Osteocyte (in vitro differentiated cells): ENCODE results near the gene ENKUR. TPM values are rescaled to one million over a fixed set of nuclear protein-coding genes. Genes with fewer than 3 reads are reported as not detected.
"Not testable (repeated sequence)": the region's sequence is repeated elsewhere in the genome, so short reads cannot be mapped to it uniquely, and the experiment has no call there.

ENCODE experiments used
- DNase-seq: peaks from one replicate; pipeline ENCODE4 v3.0.0; 2021; ENCODE audit warnings: mixed read lengths; ENCODE audit not compliant: unreplicated experiment; ENCODE audit errors: extremely low spot score
- H3K27ac Mint-ChIP-seq: one replicate; pipeline ENCODE4 v1.8.0; 2021; ENCODE audit warnings: mild to moderate bottlenecking, mixed read lengths; ENCODE audit not compliant: unreplicated experiment
- H3K27me3 Mint-ChIP-seq: one replicate; pipeline ENCODE4 v1.8.0; 2021; ENCODE audit warnings: mixed read lengths; ENCODE audit not compliant: unreplicated experiment
- H3K36me3 Mint-ChIP-seq: one replicate; pipeline ENCODE4 v1.8.0; 2021; ENCODE audit warnings: mixed read lengths; ENCODE audit not compliant: unreplicated experiment
- H3K4me1 Mint-ChIP-seq: one replicate; pipeline ENCODE4 v1.8.0; 2021; ENCODE audit warnings: mixed read lengths; ENCODE audit not compliant: unreplicated experiment
- H3K4me3 Mint-ChIP-seq: one replicate; pipeline ENCODE4 v1.8.0; 2021; ENCODE audit warnings: mild to moderate bottlenecking, moderate library complexity, mixed read lengths; ENCODE audit not compliant: unreplicated experiment
- H3K9me3 Mint-ChIP-seq: one replicate; pipeline ENCODE4 v1.8.0; 2021; ENCODE audit warnings: mixed read lengths; ENCODE audit not compliant: unreplicated experiment
- total RNA-seq: library from RNA; stranded (reverse); gene quantifications from 2 replicates; pipeline ENCODE4 v1.2.1, GENCODE V29; 2021
- TF ChIP-seq, protein P1 (sequence below): fragments of 200-600 bp; sonication (generic); IDR thresholded peaks from 2 replicates; pipeline ENCODE4 v1.5.0; 2021; ENCODE audit warnings: antibody characterized with exemption, mild to moderate bottlenecking, moderate library complexity

ENKUR gene
- total RNA-seq, 1 donor from 2014 or later = 0.62 TPM

GRCh38 chr10:25017661-25018060, 1.7 kb upstream of the ENKUR start:
- Mint-ChIP-seq H3K27me3 (no peaks in the 10 kb centered on the region), H3K4me1 (peaks cover 34% of the 10 kb centered on the region), H3K27ac (peak overlapping the region; percentile 97), H3K9me3 (no peaks in the 10 kb centered on the region), H3K36me3 (no peaks in the 10 kb centered on the region), H3K4me3 (peak overlapping the region; percentile 89)
- DNase-seq = no peak
- TF ChIP-seq, protein P1, sequence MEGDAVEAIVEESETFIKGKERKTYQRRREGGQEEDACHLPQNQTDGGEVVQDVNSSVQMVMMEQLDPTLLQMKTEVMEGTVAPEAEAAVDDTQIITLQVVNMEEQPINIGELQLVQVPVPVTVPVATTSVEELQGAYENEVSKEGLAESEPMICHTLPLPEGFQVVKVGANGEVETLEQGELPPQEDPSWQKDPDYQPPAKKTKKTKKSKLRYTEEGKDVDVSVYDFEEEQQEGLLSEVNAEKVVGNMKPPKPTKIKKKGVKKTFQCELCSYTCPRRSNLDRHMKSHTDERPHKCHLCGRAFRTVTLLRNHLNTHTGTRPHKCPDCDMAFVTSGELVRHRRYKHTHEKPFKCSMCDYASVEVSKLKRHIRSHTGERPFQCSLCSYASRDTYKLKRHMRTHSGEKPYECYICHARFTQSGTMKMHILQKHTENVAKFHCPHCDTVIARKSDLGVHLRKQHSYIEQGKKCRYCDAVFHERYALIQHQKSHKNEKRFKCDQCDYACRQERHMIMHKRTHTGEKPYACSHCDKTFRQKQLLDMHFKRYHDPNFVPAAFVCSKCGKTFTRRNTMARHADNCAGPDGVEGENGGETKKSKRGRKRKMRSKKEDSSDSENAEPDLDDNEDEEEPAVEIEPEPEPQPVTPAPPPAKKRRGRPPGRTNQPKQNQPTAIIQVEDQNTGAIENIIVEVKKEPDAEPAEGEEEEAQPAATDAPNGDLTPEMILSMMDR = no peak

DNA sequence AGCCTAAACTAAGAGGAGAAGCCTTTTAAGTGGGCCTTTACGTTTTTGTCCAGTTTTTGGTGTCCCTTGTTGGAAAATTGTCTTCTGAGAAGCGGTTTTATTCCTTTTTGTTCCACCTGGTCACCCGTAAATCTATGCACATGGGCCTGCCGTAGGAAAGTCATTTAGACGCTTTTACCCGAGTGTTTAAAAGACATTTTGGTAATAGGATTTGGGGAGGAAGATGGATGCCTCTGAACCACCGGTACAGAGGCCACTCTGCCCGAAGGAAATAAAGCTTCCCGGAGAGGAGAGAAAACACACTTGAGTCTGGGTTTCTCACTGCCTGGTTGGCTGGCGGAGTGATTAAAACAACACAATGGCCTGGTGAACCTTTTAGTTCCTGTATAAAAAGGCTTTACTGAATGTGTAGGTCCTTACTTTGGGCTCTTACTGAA, 1.2 kb upstream of the ENKUR start:
- Mint-ChIP-seq H3K27ac (peak overlapping the region; percentile 97), H3K4me1 (peaks cover 30% of the 10 kb centered on the region), H3K4me3 (peak overlapping the region; percentile 89), H3K27me3 (no peaks in the 10 kb centered on the region), H3K36me3 (no peaks in the 10 kb centered on the region), H3K9me3 (no peaks in the 10 kb centered on the region)
- TF ChIP-seq, protein P1 = no peak
- DNase-seq = no peak

- Mint-ChIP-seq H3K4me1 (peaks cover 24% of the 10 kb centered on the region), H3K27me3 (no peaks in the 10 kb centered on the region), H3K4me3 (peak within 1 kb of the TSS; percentile 89), H3K9me3 (no peaks in the 10 kb centered on the region), H3K27ac (peak within 1 kb of the TSS; percentile 97), H3K36me3 (no peaks in the 10 kb centered on the region)
- peak; percentile 99 for DNase-seq
- TF ChIP-seq, protein P1 = no peak
Measured at GRCh38 chr10:25016376-25017153, 607 bp upstream of the ENKUR start, which contains the start of gene THNSL1. TSS of gene THNSL1 (plus strand) at chr10:25016612. CDS start at chr10:25023224, 6,612 bp downstream.

DNA sequence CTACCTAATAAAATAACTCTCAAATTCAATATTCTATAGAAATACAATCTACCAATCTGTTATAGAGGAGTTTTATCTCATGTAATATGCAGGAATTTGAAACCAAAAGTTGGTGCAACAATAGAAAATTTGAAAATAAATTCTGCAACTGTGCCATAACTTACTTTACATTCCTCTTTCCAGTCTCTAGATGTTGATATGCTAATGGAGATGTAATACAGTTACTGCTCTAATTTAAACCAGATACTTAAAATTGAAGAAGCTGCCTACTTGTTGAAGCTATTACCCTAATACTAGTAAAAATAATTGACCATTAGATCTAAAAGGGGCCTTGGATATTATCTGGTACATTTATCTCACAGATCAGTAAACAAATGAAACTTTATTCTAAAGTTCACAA, 1.4 kb downstream of the ENKUR start:
- TF ChIP-seq, protein P1 = no peak

DNA sequence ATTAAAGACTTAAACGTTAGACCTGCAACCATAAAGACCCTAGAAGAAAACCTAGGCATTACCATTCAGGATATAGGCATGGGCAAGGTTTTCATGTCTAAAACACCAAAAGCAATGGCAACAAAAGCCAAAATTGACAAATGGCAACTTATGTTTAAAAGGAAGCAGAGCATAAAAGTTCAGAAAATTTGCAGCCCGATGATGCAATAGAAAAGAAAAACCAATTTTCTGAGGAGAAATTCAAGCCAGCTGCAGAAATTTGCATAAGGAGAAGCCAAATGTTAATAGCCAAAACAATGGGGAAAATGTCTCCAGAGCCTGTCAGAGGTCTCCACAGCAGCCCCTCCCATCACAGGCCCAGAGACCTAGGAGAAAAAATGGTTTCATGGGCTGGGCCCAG, 4.4 kb downstream of the ENKUR start:
- H3K27me3 Mint-ChIP-seq, H3K4me1 Mint-ChIP-seq, H3K27ac Mint-ChIP-seq, H3K9me3 Mint-ChIP-seq, H3K4me3 Mint-ChIP-seq, DNase-seq, H3K36me3 Mint-ChIP-seq: not testable (repeated sequence)

More for the DNA sequence above, 1.4 kb downstream of the ENKUR start:
- H3K36me3 Mint-ChIP-seq = no peaks in the 10 kb centered on the region
- no peak for DNase-seq
- no peaks in the 10 kb centered on the region for H3K27me3 Mint-ChIP-seq
- no peak overlapping the region for H3K4me3 Mint-ChIP-seq
- H3K4me1 Mint-ChIP-seq = peaks cover 17% of the 10 kb centered on the region
- no peaks in the 10 kb centered on the region for H3K9me3 Mint-ChIP-seq
- no peak overlapping the region for H3K27ac Mint-ChIP-seq
